ENCODE measurements around the gene RNF213.

DNA sequence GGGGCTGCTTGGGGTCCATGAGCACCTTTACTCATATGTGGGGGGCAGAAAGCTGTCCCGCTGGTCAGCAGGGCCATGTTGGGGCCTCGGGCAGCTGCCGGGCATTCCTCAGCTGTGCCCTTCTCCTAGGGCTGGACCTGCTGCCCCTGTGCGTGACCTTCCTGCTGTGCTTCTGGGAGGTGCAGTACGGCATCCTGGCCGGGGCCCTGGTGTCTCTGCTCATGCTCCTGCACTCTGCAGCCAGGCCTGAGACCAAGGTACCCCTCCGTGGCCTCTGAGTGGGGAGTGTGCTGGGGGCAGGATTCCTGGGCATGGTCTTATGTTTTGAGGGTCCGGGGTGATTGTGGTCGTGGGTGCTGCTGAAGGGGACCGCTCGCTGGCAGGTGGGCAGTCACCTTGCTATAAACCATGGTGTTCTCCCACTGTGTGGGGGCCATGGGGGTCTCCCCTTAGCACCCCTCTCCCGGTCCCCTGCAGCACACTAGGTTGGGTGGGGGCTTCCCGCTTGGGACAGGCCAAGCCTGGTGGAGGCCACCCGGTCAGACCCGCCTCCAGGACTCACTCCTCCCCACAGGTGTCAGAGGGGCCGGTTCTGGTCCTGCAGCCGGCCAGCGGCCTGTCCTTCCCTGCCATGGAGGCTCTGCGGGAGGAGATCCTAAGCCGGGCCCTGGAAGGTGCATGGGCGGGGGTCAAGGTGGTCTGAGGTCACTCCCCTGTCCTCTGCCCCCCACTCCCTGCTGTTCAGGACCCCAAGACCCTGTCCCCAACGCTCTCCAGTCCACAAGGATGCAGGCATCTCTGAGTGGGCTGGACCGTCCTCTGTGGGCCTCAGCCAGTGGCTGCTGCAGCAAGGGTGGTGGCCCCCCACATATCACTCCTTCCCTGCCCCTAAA, 12.4 kb upstream of the RNF213 start:
- TF ChIP-seq ZNF830 (tag by site-specific recombination; IDR thresholded peaks at IDR 0.05; ENCODE audit: low read depth) (no peak), ZNF660 (tag by site-specific recombination; IDR thresholded peaks at IDR 0.05) (no peak)

Data from HEK293 (cell line).